GM19193 (cell line): ENCODE results near the gene ANKRD28.

Experiments used
- POLR2A ChIP-seq: IDR thresholded peaks from 4 replicates; pipeline ENCODE4 v1.6.1; 2011; ENCODE audit not compliant: insufficient read depth, insufficient read length; ENCODE audit errors: extremely low read depth

The ANKRD28 gene

DNA sequence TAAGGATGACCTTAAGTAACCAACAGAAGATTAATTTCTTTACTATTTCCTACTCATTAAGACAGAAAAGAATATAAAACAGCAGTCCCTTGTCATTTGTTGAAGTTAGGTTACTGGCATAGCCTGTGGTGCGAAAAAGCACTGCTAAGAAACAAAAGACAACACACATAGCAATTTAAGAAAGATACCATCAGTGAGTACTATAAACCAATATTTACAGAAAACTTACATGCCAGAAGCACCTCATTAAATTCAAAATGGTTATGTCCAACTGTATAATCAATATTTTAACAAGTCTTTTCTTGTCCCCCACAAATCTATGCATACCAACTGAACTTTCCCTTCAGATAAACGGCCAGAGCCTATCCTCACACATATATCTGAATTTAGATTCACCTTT is 42.0 kb downstream of the ANKRD28 start:
- no peak for TF ChIP-seq POLR2A

DNA sequence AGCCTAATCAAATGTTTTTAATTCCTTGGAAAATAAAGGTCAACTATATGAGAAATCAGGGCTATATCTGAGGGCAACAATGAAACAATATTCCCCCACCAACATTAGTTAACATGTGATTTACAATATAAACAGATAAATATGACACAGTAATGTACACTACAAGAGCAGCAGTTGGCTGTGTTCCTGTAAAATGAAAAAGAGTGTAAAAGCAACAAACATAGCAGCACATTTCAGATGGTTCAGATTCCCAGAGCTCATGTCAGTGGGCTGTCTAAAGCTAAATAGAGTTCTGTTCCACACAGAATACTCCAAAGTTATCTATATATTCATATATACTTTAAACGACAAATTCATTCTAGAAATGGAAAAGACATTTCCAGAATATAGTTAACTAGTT is 42.6 kb downstream of the ANKRD28 start:
- no peak for TF ChIP-seq POLR2A

DNA sequence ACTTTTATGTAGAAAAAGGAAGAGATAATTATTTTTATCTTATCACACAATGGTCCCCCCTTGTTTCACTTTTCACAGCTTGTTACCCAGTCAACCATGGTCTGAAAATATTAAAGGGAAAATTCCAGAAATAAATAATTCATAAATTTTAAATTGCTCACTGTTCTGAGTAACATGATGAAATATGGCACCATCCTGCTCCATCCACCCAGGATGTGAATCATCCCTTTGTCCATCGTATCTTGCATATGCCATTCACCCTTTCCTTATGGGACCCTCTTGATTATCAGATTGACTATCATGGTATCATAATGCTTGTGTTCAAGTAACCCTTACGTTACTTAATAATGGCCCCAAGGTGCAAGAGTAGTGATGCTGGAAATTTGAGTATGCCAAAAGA is 43.7 kb downstream of the ANKRD28 start:
- no peak for TF ChIP-seq POLR2A

DNA sequence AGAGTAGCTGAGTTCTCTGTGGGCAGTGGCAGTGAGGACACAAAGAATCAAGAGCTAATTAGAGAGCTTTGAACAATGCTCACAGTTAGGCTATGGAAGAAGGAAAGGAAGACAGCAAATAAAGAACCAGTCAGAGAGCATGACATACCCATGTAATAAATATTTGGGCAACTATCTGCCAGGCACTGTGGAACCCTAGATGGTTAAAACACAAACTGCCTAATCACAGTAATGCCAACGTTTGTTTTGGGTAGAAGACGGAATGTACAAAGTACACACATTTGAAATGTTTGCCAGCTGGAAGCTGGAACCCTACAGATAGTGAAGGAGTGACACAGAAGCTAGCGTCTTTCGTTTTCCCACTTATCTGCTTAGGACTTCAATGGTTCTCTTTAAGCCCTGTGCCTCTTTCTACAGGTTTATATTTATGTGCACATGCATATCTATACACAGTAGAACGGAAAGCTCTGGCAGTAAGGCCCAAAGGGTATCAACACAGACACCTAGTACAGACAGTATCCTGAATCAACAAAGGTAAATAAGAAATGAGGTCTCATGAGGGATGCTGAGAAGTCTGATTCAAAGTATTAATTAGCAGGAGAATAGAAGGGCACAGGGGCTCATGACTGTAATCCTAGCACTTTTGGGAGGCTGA is 44.6 kb downstream of the ANKRD28 start:
- TF ChIP-seq POLR2A, result no peak

DNA sequence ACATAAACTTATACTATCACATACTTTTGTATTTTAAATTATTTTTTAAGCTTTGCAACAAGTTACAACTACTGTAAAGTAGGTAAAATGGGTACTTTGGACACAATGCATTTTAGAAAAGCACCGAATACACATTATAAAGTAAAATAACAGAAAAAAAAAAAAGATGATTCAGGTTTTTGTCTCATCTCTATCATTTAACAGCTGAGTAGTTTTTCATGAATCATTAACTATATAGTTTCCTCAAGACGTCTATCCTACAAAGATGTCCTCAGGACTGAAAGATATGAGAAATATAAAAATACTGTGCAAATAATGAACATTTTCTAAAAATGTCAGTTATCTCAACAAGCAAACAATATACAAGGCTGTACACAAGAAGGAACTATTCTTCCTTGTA is 46.9 kb downstream of the ANKRD28 start:
- no peak for TF ChIP-seq POLR2A

DNA sequence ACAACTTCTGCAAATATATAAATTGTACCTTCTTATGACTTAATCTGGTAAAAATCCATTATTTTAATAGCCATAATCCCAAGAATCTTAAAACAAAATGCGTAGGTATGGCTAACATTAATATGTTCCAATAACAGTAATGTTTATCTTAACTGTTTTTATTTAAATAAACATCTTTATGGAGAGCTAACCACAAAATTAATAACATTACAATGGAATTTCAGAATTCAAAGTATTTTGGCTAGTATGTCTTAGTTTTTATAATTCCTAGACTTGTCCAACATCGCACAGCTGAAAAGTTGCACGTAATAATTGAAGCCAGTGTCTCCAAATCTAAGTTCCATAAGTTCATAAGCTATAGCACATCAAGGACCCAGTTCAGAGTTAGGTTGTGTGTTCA is 47.6 kb downstream of the ANKRD28 start:
- no peak for TF ChIP-seq POLR2A

DNA sequence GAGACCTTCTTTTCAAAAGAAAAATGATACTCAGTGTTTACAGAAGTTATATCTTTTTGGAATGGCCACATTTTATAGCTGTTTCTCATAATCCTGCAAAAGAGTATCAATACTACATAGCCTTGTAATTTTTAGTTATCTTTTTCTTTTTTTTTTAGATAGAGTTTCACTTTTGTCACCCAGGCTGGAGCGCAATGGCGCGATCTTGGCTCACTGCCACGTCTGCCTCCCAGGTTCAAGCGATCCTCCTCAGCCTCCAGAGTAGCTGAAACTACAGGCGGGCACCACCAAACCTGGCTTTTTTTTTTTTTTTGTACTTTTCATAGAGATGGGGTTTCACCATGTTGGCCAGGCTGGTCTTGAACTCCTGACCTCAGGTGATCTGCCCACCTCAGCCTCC is 53.6 kb downstream of the ANKRD28 start:
- TF ChIP-seq POLR2A, result no peak

DNA sequence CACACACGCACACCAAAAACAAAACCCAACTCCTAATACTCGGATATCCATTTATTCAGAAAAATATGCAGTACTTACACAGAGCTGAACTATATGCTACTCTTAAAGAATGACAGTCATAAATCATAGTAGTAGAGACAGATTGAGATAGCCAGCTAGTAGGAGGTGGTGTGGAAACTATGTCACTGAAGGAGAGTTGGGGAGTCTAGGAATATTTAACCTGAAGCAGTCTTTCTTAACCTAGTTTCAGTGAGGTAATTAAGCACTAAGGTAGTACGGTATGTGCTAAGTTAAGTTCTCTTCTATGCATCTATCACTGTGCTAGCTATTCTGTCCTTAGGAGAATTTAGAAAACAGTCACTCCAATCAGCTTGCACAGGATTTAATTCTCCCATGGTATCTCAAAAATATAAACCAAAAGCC is 54.2 kb downstream of the ANKRD28 start:
- no peak for TF ChIP-seq POLR2A

DNA sequence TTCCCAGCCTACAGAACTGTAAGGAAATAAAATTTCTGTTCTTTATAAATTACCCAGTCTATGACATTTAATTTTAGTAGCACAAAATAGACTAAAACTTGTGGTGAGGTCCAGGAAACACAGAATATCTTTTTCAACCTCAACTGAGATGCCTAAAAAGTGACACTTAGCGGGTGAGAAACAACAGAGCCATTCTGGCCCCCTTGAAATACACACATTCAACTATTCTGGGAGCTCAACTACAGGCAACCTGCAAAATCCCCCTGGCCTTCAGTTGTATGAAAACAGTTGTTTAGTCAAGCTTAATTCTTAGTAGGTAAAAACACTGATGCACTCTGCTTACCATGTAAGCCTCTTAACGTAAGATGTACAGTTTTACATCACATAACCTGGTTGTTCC is 66.8 kb downstream of the ANKRD28 start:
- TF ChIP-seq POLR2A, result no peak

DNA sequence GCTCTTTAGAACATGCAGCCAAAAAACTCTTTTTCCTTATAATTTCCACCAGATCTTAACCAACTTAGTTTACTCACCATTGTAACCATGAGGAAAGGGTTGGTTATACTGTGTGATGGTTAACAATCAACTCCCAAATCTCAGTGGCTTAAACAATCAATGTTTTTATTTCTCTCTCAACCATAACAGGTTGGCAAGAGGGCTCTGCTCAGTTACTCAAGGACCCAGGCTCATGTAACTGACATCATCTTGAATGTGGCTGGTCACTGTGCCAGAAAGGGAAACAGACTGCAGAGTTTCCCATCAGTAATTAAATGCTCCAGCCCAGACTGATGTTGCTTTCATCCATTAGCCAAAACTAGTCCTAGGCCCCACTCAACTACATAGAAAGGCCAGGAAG is 69.0 kb downstream of the ANKRD28 start:
- no peak for TF ChIP-seq POLR2A

DNA sequence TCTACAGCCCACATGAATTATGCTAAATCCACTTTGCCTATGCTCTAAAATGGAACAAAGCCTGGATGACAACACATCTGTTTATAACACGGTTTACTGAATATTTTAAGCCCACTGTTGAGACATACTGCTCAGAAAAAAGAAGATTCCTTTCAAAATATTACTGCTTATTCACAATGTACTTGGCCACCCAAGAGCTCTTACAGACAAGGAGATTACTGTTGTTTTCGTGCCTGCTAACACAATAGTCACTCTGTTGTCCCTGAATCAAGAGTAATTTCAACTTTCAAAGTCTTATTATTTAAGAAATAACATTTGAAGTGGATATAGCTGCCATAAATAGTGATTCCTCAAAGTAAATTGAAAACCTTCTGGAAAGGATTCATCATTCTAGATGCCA is 70.9 kb downstream of the ANKRD28 start:
- TF ChIP-seq POLR2A, result no peak

DNA sequence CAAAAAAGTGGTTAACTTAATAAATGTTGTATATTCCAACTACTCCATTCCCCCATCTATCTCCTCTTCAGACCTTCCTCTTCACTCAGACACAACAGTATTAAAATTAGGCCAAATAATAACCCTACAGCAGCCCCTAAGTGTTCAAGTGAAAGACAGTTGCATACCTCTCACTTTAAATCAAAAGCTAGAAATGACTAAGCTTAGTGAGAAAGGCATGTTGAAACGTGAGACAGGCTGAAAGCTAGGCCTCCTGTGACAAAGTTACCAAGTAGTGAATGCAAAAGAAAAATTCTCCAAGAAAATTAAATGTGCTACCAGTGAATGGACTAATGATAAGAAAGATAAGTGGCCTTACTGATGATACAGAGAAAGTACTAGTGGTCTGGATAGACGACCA is 71.7 kb downstream of the ANKRD28 start:
- TF ChIP-seq POLR2A, result no peak

DNA sequence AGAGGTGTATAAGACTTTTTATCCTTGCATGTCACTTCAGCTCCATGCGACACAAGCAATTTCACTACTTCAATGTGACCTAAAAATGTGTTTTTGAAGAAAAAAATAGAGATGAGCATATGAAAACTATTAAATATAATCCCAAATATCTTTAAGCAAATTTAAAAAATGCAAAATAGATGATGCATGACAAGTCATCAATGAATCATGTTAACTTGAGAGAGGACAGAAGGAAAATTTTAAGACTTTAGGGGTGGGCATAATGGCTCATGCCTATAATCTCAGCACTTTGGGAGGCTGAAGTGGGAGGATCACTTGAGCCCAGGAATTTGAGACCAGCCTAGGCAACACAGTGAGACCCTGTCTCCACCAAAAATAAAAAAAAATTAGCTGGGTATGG is 73.3 kb downstream of the ANKRD28 start:
- TF ChIP-seq POLR2A, result no peak

DNA sequence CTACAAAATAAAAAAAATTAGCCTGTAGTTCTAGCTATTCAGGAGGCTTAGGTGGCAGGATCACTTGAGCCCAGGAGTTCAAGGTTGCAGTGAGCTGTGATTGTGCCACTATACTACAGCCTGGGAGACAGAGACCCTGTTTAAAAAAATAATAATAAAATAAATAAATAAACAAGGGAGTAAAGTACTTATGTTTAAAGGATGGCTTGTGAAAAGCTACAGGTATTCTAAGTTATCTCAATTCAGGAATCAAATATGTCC is 74.2 kb downstream of the ANKRD28 start:
- no peak for TF ChIP-seq POLR2A

DNA sequence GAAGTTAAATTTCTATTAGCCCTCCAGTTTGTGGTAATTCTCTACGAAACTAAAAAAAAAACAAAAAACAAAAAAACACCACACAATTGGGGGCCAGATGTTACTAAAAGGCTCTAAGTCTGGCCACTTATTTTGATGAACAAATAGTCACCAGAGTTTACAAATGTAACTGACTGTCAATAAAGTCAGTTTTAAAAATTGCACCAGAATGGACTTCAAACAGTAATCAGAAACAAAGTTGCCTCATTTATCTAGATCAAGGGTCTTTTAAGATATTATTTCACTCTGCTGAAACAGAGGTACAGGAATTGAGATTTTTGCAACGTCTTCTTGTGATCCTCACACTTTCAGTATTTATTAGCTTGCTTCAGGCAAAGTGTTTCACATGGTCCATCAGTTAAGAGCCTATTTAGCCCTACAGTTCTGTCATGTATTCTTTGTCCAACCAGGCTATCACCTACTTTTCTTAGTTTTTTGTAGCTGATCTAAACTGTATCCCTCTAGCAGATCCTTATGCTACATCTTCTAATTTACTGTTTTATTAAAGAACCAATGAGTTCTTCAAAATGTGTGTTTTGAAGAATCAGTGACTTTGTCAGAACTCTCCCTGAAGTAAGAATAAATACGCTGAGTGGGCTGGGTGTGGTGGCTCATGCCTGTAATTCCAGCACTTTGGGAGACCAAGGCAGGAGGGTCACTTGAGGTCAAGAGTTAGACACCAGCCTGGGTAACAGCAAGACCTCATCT is 74.7 kb downstream of the ANKRD28 start:
- TF ChIP-seq POLR2A, result no peak

DNA sequence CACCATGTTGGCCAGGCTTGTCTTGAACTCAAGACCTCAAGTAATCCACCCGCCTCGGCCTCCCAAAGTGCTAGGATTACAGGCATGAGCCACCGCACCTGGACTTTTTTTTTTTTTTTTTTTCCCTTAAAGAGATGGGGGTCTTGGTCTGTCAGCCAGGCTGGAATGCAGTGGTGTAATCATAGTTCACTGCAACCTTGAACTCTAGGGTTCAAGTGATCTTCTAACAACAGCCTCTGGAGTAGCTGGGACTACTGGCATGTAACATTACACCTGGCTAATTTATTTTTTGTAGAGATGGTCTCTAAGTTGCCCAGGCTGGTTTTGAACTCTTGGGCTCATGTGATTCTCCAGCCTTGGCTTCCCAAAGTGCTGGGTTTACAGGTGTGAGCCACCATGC is 81.6 kb downstream of the ANKRD28 start:
- TF ChIP-seq POLR2A, result no peak

DNA sequence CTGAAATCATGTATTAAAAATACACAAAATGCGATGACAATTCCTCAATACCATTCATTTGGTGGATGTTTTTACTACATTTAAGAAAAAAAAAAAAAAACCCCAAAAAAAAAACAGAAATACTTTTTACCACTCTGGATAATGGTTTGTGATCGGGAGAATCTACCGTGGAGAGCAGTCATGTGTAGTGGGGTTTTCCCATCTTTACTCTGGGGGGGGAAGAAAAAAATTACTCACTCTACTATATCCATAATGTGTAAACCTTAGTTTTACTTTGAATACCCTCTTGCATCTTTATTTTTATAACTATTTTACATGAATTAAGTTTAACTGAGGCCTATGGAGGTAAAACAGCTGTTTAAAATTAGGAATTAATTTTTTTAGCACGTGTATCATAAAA is 83.3 kb downstream of the ANKRD28 start:
- no peak for TF ChIP-seq POLR2A

DNA sequence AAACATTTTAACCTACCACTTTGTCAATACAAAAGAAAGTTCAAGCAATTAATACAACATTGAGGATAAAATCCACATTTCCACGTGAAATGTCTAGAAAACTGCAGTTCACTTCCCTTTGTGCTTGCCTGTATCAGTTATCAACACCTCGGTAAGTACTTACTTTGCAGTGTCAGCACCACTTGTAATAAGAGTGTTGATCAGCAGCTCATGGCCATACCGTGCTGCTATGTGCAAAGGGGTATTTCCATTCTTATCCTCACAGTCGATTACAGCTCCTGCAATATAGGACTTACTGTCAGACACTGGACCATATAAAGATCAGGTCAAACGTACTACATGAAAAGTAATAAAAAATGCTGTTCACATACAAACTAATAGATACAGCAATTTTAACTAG is 84.4 kb downstream of the ANKRD28 start:
- no peak for TF ChIP-seq POLR2A

DNA sequence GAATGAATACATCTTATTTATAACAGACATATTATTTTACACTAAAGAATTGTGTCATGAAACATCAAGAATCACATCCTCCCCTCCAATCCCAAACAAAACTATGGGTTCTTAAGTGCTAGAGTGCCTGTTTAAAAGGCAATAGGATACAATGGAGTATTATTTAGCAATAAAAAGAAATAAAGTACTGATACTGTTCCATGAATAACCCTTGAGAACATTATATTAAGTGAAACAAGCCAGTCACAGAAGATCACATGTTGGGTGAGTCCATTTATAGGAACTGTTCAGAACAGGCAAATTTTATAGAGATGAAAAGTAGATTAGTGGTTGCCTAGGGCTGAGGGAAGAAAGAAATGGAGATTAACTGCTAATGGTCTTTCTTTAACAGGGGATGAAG is 86.5 kb downstream of the ANKRD28 start:
- TF ChIP-seq POLR2A, result no peak
